H1 (cell line): ENCODE measurements around the gene PSD. TPM values are rescaled to one million over a fixed set of nuclear protein-coding genes. Genes with fewer than 3 reads are reported as not detected.

Source experiments
- CTCF ChIA-PET: fragments of 300-600 bp; sonication (Branson Sonifier 250); formaldehyde crosslinking; loops from one replicate; lab custom pipeline; 2021; ENCODE audit not compliant: partially characterized antibody; lab: Charles Lee
- POLR2A ChIA-PET: fragments of 300-600 bp; sonication (Branson Sonifier 250); formaldehyde crosslinking; loops from one replicate; lab custom pipeline; 2021; ENCODE audit warnings: inconsistent platforms; ENCODE audit not compliant: partially characterized antibody; lab: Charles Lee
- DNase-seq, 2 experiments: peaks; one replicate each; pipeline versions ENCODE4 v3.0.0 to v3.0.0-alpha.2; 2010 to 2022; ENCODE audit warnings: low spot score in 2 of 2, low read depth in 1 of 2, mixed read lengths in 1 of 2
- FAIRE-seq: peaks from 2 replicates; lab custom pipeline; 2011; peaks lifted over from hg19 to GRCh38; lab: Jason Lieb, UNC
- H2AFZ ChIP-seq: 2 replicates; pipeline ENCODE4 v1.8.1; 2012; ENCODE audit warnings: low read length, inconsistent platforms
- H2AK5ac ChIP-seq: 2 replicates; pipeline ENCODE4 v1.6.1; 2013; ENCODE audit warnings: low read depth, low read length
- H2BK120ac ChIP-seq: replicated peaks from 2 replicates; pipeline ENCODE3; 2013; ENCODE audit warnings: low read depth, low read length, inconsistent platforms
- H2BK12ac ChIP-seq: 2 replicates; pipeline ENCODE4 v1.6.1; 2013; ENCODE audit warnings: low read depth, low read length
- H2BK15ac ChIP-seq: 2 replicates; pipeline ENCODE4 v1.6.1; 2013; ENCODE audit warnings: low read length
- H2BK20ac ChIP-seq: 2 replicates; pipeline ENCODE4 v1.6.1; 2013; ENCODE audit warnings: low read length
- H2BK5ac ChIP-seq: 2 replicates; pipeline ENCODE4 v1.6.1; 2013; ENCODE audit warnings: low read depth, low read length
- H3K14ac ChIP-seq: 2 replicates; pipeline ENCODE4 v1.6.1; 2013; ENCODE audit warnings: inconsistent platforms; ENCODE audit not compliant: insufficient read length
- H3K18ac ChIP-seq: 2 replicates; pipeline ENCODE4 v1.6.1; 2013; ENCODE audit warnings: low read length; ENCODE audit errors: extremely low read depth
- H3K23ac ChIP-seq: 2 replicates; pipeline ENCODE4 v1.6.1; 2013; ENCODE audit warnings: inconsistent platforms; ENCODE audit not compliant: insufficient read length
- H3K23me2 ChIP-seq: 2 replicates; pipeline ENCODE4 v1.6.1; 2013; ENCODE audit warnings: low read depth, low read length
- H3K27ac ChIP-seq: 2 replicates; pipeline ENCODE4 v1.6.1; 2011; ENCODE audit warnings: low read depth, low read length, inconsistent platforms
- H3K27me3 ChIP-seq, 4 experiments: replicated peaks in 1 of 4; 1 replicate in 1 of 4; 2 replicates in 3 of 4; pipeline versions ENCODE4 v1.6.1 to v1.8.1; 2011 to 2013; ENCODE audit warnings: low read length in 3 of 4, mild to moderate bottlenecking in 3 of 4, inconsistent platforms in 2 of 4, mixed read lengths in 2 of 4, moderate library complexity in 1 of 4; ENCODE audit not compliant: control insufficient read depth in 3 of 4, insufficient read depth in 3 of 4; ENCODE audit errors: extremely low read depth in 1 of 4
- H3K36me3 ChIP-seq, 4 experiments: 2 replicates each; pipeline versions ENCODE4 v1.6.1 to v1.8.1; 2011 to 2013; ENCODE audit warnings: mild to moderate bottlenecking in 4 of 4, low read length in 3 of 4, moderate library complexity in 2 of 4, control low read depth in 1 of 4, inconsistent platforms in 1 of 4; ENCODE audit not compliant: insufficient read depth in 4 of 4, control insufficient read depth in 2 of 4
- H3K4ac ChIP-seq: replicated peaks from 2 replicates; pipeline ENCODE3; 2013; ENCODE audit warnings: low read length, low read depth, mixed read lengths, inconsistent platforms; ENCODE audit not compliant: insufficient read length
- H3K4me1 ChIP-seq, 4 experiments: replicated peaks in 1 of 4; 1 replicate in 1 of 4; 2 replicates in 3 of 4; pipeline versions ENCODE4 v1.6.1 to v1.8.1; 2011 to 2013; ENCODE audit warnings: low read length in 3 of 4, inconsistent platforms in 2 of 4, mixed read lengths in 1 of 4; ENCODE audit not compliant: insufficient read depth in 4 of 4, control insufficient read depth in 3 of 4
- H3K4me2 ChIP-seq, 2 experiments: 2 replicates each; pipeline versions ENCODE4 v1.6.1 to v1.8.1; 2011 to 2013; ENCODE audit warnings: low read depth in 2 of 2, low read length in 2 of 2, control low read depth in 1 of 2, inconsistent platforms in 1 of 2, mild to moderate bottlenecking in 1 of 2; ENCODE audit not compliant: insufficient read depth in 1 of 2
- H3K4me3 ChIP-seq, 4 experiments: fragments of 200-600, 300-600 bp in 1 of 4; sonication (generic), shearing (Covaris generic), sonication (Bioruptor Twin) in 1 of 4; 2 replicates each; pipeline versions ENCODE4 v1.5.1 to v1.8.1; 2011 to 2016; ENCODE audit warnings: low read length in 4 of 4, low read depth in 3 of 4, control low read depth in 2 of 4, inconsistent platforms in 2 of 4, mild to moderate bottlenecking in 2 of 4, mixed read lengths in 1 of 4, moderate library complexity in 1 of 4; ENCODE audit not compliant: insufficient read depth in 2 of 4; ENCODE audit errors: extremely low read depth in 1 of 4
- H3K56ac ChIP-seq: replicated peaks from 2 replicates; pipeline ENCODE3; 2013; ENCODE audit warnings: low read depth, mild to moderate bottlenecking, mixed read lengths, low read length, inconsistent platforms; ENCODE audit not compliant: insufficient read length
- H3K79me1 ChIP-seq: 2 replicates; pipeline ENCODE4 v1.6.1; 2013; ENCODE audit warnings: low read depth, low read length, control low read depth
- H3K79me2 ChIP-seq, 2 experiments: 2 replicates each; pipeline versions ENCODE4 v1.6.1 to v1.8.1; 2012 to 2013; ENCODE audit warnings: low read length in 2 of 2, mild to moderate bottlenecking in 2 of 2, inconsistent platforms in 1 of 2; ENCODE audit not compliant: insufficient read depth in 2 of 2, control insufficient read depth in 1 of 2
- H3K9ac ChIP-seq, 4 experiments: replicated peaks in 1 of 4; 1 replicate in 1 of 4; 2 replicates in 3 of 4; pipeline versions ENCODE4 v1.6.1 to v1.8.1; 2011 to 2013; ENCODE audit warnings: low read depth in 3 of 4, low read length in 3 of 4, control low read depth in 2 of 4, mild to moderate bottlenecking in 2 of 4, moderate library complexity in 2 of 4, inconsistent platforms in 1 of 4; ENCODE audit errors: extremely low read depth in 1 of 4
- H3K9me3 ChIP-seq, 2 experiments: 2 replicates each; pipeline versions ENCODE4 v1.6.1 to v1.8.1; 2012 to 2013; ENCODE audit warnings: mild to moderate bottlenecking in 2 of 2, moderate library complexity in 2 of 2, control low read depth in 1 of 2, inconsistent platforms in 1 of 2, low read depth in 1 of 2, low read length in 1 of 2, mixed read lengths in 1 of 2; ENCODE audit not compliant: insufficient read depth in 2 of 2
- H4K20me1 ChIP-seq, 2 experiments: replicated peaks in 1 of 2; 2 replicates each; pipeline versions ENCODE3 to v1.8.1; 2011 to 2013; ENCODE audit warnings: inconsistent platforms in 2 of 2, low read length in 2 of 2, mild to moderate bottlenecking in 1 of 2; ENCODE audit not compliant: insufficient read depth in 2 of 2, control insufficient read depth in 1 of 2
- H4K5ac ChIP-seq: 2 replicates; pipeline ENCODE4 v1.6.1; 2013; ENCODE audit warnings: low read length, low read depth, mixed read lengths, inconsistent platforms; ENCODE audit not compliant: insufficient read length
- H4K8ac ChIP-seq: 2 replicates; pipeline ENCODE4 v1.8.0; 2013; ENCODE audit warnings: mild to moderate bottlenecking, moderate library complexity, low read length, inconsistent platforms; ENCODE audit not compliant: insufficient read depth; ENCODE audit errors: extremely low read depth
- H4K91ac ChIP-seq: replicated peaks from 2 replicates; pipeline ENCODE3; 2013; ENCODE audit warnings: low read length, mixed read lengths, inconsistent platforms; ENCODE audit not compliant: insufficient read length
- CBX8 ChIP-seq: fragments of 300-800, 300-1000 bp; sonication (generic); IDR thresholded peaks from 2 replicates; pipeline ENCODE4 v1.7.1; 2016; ENCODE audit warnings: low read depth, low read length, borderline replicate concordance
- EZH2 ChIP-seq: fragments of 200-600 bp; sonication (generic); IDR thresholded peaks from 2 replicates; pipeline ENCODE4 v1.7.1; 2012; ENCODE audit warnings: low read depth, mild to moderate bottlenecking, moderate library complexity, low read length, inconsistent platforms; ENCODE audit not compliant: severe bottlenecking
- JUND ChIP-seq: IDR thresholded peaks from 2 replicates; pipeline ENCODE4 v1.6.1; 2011; ENCODE audit warnings: mild to moderate bottlenecking, improper control_type of control experiment, low read length
- POLR2A ChIP-seq, 2 experiments: IDR thresholded peaks; 1 replicate in 1 of 2; 2 replicates in 1 of 2; pipeline ENCODE4 v1.6.1; 2011; ENCODE audit warnings: low read depth in 2 of 2, low read length in 2 of 2, mild to moderate bottlenecking in 2 of 2; ENCODE audit errors: control extremely low read depth in 1 of 2
- RNF2 ChIP-seq: fragments of 200-900, 300-1000 bp; sonication (generic); IDR thresholded peaks from 2 replicates; pipeline ENCODE4 v1.7.1; 2016; ENCODE audit warnings: borderline replicate concordance, low read depth, mild to moderate bottlenecking, antibody characterized with exemption, low read length; ENCODE audit not compliant: poor library complexity, severe bottlenecking; ENCODE audit errors: missing control alignments
- SP2 ChIP-seq: IDR thresholded peaks from 2 replicates; pipeline ENCODE4 v1.6.1; 2012; ENCODE audit warnings: mild to moderate bottlenecking, low read length, inconsistent platforms
- SP4 ChIP-seq: IDR thresholded peaks from 2 replicates; pipeline ENCODE4 v1.6.1; 2012; ENCODE audit warnings: low read length, inconsistent platforms
- SUZ12 ChIP-seq: fragments of 200-600 bp; sonication (generic); IDR thresholded peaks from 2 replicates; pipeline ENCODE4 v1.6.1; 2012; ENCODE audit warnings: mild to moderate bottlenecking, inconsistent platforms, low read length, moderate library complexity, mixed read lengths
- TBP ChIP-seq: IDR thresholded peaks from 2 replicates; pipeline ENCODE4 v1.6.1; 2011; ENCODE audit warnings: low read depth, low read length, improper control_type of control experiment
- TCF12 ChIP-seq: IDR thresholded peaks from 2 replicates; pipeline ENCODE4 v1.6.1; 2011; ENCODE audit warnings: low read depth, mild to moderate bottlenecking, low read length
- WGBS, 2 experiments: shearing (Covaris generic) in 1 of 2; methylation state at CpG; one replicate each; pipeline versions ENCODE4 v1.1.6 to v1.1.7; 2013 to 2015; ENCODE audit warnings: low lambda C conversion rate in 2 of 2, mixed read lengths in 2 of 2, inconsistent platforms in 1 of 2, low coverage in 1 of 2, missing lambda C conversion rate in 1 of 2; ENCODE audit not compliant: insufficient replicate concordance in 2 of 2, insufficient coverage in 1 of 2, insufficient read length in 1 of 2; ENCODE audit errors: extremely low coverage in 1 of 2, missing lambda C conversion rate in 1 of 2; 5-methylcytosine and 5-hydroxymethylcytosine counted together
- polyA plus RNA-seq, 7 experiments: library from polyadenylated mRNA; depleted of rRNA in 3 of 7; stranded (reverse) in 5 of 7; unstranded in 2 of 7; fragments of >200 nt in 5 of 7; fragments of 200-250 nt in 2 of 7; gene quantifications; 1 replicate in 5 of 7; 2 replicates in 1 of 7; 4 replicates in 1 of 7; pipeline versions ENCODE4 v1.2.1 to v1.2.3, GENCODE V29; 2011 to 2013; ENCODE audit warnings: missing spikeins in 2 of 7, mixed read lengths in 2 of 7
- total RNA-seq: library from RNA; stranded (reverse); fragmentation: NEBNext Ultra II Directional; extraction: Animal tissue kit (Norgen Biotek cat#: 25700); gene quantifications from 2 replicates; pipeline ENCODE4 v1.2.1, GENCODE V29; 2021

The PSD gene
- total and polyA plus RNA-seq, 2 of the 8 experiments (the other 6 are each of a cell fraction or from before 2014, with no cell fraction given): 5.4 to 6.0 TPM

- Histone ChIP-seq H3K14ac (no peak overlapping the region), H3K4me3 (peak overlapping the region; percentile 29 to 69 (median 55)), H4K91ac (no peak overlapping the region), H3K4me1 (peaks cover 0 to 20% (median 12%) of the 10 kb centered on the region in 4 experiments; a peak in 6 of 7 replicates), H3K9me3 (no peaks in the 10 kb centered on the region), H2BK20ac (no peak overlapping the region), H4K20me1 (peaks cover 3 to 12% of the 10 kb centered on the region in 2 experiments), H3K36me3 (peaks cover 0 to 4% (median 2%) of the 10 kb centered on the region in 4 experiments; a peak in 4 of 8 replicates), H3K23ac (no peak overlapping the region), H2AK5ac (peak overlapping the region; percentile 43; the same call in 1 of the 2 replicates), H4K5ac (no peak overlapping the region), H3K56ac (no peak overlapping the region), H3K18ac (peak overlapping the region; percentile 78), H4K8ac (peak overlapping the region; percentile 91; the same call in 1 of the 2 replicates), H2AFZ (no peak overlapping the region), H3K4me2 (peak overlapping the region; percentile 98 to 100), H3K79me1 (no peaks in the 10 kb centered on the region), H2BK15ac (peak overlapping the region; percentile 66; the same call in 1 of the 2 replicates), H3K27ac (peak overlapping the region; percentile 35; the same call in 1 of the 2 replicates), H3K27me3 (peaks cover 0 to 22% (median 21%) of the 10 kb centered on the region in 4 experiments; a peak in 6 of 7 replicates), H3K23me2 (peaks cover 13% of the 10 kb centered on the region), H2BK12ac (peak overlapping the region; percentile 72), H3K79me2 (no peaks in the 10 kb centered on the region), H3K4ac (peak overlapping the region; percentile 21), H2BK5ac (no peak overlapping the region), H2BK120ac (no peak overlapping the region), H3K9ac (peak overlapping the region in 3 of 4 experiments; percentile 51 to 67 (median 54); a peak in 6 of 7 replicates)
- WGBS, 2 experiments: 11% methylated on average over 27 of the region's 35 CpGs; no CpG with 5 or more reads in 1 of the 2 experiments
- no peak for TF ChIP-seq TCF12
- no peak for TF ChIP-seq SP2
- TF ChIP-seq POLR2A (IDR thresholded peaks at IDR 0.05; ENCODE audit: control extremely low read depth in 1 of 2, low read depth in 2 of 2, low read length in 2 of 2): no peak
- no peak for TF ChIP-seq SP4
- TF ChIP-seq JUND: no peak
- peak; percentile 49 for TF ChIP-seq EZH2
- TF ChIP-seq SUZ12: peak; percentile 60
- TF ChIP-seq CBX8: no peak
- no peak for TF ChIP-seq TBP
- peak; percentile 48 for TF ChIP-seq RNF2
- DNase-seq (no peak), FAIRE-seq (no peak)
- ChIA-PET POLR2A (interaction anchor here (1.0 to 5.8 kb wide), 10 partner anchors 11 to 243 kb away, joined by 3 to 33 read pairs (median 6); partner anchors contain the start of genes FBXL15, NOLC1 and PSD), CTCF (interaction anchor here (0.6 to 16.4 kb wide), 14 partner anchors 10 to 226 kb away, joined by 3 to 357 read pairs (median 7); partner anchors contain the start of genes C10orf95, CUEDC2, ELOVL3 and FBXL15)
These were observed 23.7 kb downstream of the PSD start for GRCh38 chr10:102394801-102395399.
